AG04449 (cell line): ENCODE measurements around the gene CACNA1H.

Experiments used
- CTCF ChIA-PET: fragments of 350-600 bp; formaldehyde crosslinking; extraction: SDS; loops from one replicate; lab custom pipeline; 2021; ENCODE audit warnings: antibody characterized with exemption; lab: Yijun Ruan, JAX
- POLR2A ChIA-PET: fragments of 400-600, 350-600 bp; formaldehyde crosslinking; extraction: SDS; loops from one replicate; lab custom pipeline; 2020; ENCODE audit warnings: antibody characterized with exemption, inconsistent platforms; lab: Yijun Ruan, JAX
- DNase-seq: peaks from one replicate; pipeline ENCODE4 v3.0.0-alpha.2; 2010; ENCODE audit warnings: low read depth, low spot score
- H3K4me3 ChIP-seq: 2 replicates; pipeline ENCODE4 v1.5.1; 2011; ENCODE audit warnings: low read depth, mild to moderate bottlenecking, control low read depth, low read length
- CTCF ChIP-seq: IDR thresholded peaks from one replicate; pipeline ENCODE4 v1.5.1; 2011; ENCODE audit warnings: mild to moderate bottlenecking, moderate library complexity, low read length, control low read depth, inconsistent platforms; ENCODE audit not compliant: insufficient read depth; ENCODE audit errors: missing control alignments

The CACNA1H gene

GRCh38 chr16:1149101-1149636, 3.7 kb upstream of the CACNA1H start:
- no peak for TF ChIP-seq CTCF
- POLR2A ChIA-PET, result no interaction called here
- DNase-seq, result no peak
- H3K4me3 ChIP-seq, result no peak overlapping the region
- CTCF ChIA-PET, result no interaction called here

DNA sequence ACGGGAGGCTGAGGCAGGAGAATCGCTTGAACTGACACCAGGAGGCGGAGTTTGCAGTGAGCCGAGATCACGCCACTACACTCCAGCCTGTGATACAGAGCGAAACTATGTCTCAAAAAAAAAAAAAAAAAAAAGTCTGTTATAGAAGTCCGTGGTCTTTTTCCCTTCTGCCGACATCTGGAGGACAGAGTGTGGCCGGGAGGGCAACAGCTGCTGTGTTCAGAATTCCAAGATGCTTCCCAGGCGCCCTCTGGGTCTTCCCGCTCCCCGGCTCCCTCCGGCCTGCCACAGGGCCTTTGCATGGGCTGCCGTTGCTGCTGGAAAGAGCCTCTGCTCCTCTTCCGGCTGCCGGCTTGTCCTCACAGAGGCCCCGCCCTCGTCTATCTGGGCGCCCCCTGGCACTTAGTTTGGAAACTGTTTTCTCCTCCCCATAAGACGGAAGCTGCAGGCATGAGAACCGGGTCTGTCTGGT, 2.4 kb upstream of the CACNA1H start:
- no peak for TF ChIP-seq CTCF
- POLR2A ChIA-PET, result no interaction called here

DNA sequence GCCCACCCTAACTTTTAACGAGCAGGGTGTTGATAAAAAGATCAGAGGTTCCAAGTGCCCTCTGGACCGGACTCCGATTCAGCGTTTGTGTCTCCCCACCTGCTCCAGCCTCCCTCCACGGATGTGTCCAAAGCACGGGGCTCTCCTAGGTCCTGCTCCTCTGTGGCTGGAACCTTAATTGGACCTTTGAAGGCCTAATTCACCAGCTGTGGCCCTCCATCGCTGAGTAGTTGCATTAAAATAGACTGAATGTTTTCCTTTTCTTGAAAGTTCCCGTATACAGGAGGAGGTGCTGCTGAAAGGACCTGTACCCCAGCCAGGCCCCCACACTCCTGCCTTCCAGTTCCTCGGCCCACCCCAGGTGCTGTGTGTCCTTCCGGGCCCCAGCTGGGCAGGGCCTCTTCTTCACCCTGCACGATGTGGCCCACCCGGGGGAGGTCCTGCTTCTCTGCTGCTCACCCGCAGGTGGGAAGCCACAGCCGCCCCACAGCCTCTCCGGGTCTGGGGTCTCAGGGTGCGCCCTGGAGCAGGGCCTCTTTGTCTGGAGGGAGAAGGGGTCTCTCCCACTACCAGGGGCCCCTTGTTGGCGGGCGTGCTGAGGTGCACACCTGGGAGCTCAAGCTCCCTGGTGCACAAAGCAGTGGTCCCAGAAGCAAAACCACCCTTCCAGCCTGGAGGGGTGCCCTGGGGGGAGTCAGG, 1.3 kb upstream of the CACNA1H start:
- H3K4me3 ChIP-seq, result no peak overlapping the region
- POLR2A ChIA-PET, result no interaction called here

More for the DNA sequence above, 2.4 kb upstream of the CACNA1H start:
- no peak overlapping the region for H3K4me3 ChIP-seq
- CTCF ChIA-PET, result interaction anchor here (0.9 to 1.3 kb wide), 3 partner anchors 11 to 44 kb away, joined by 3 to 4 read pairs (median 3); no protein-coding TSS in a partner anchor
- DNase-seq, result no peak

GRCh38 chr16:1152123-1152638, 725 bp upstream of the CACNA1H start:
- TF ChIP-seq CTCF, result no peak
- no peak for DNase-seq
- ChIA-PET CTCF (no interaction called here), POLR2A (no interaction called here)
- H3K4me3 ChIP-seq, result no peak overlapping the region

More for the DNA sequence above, 1.3 kb upstream of the CACNA1H start:
- DNase-seq, result no peak
- no peak for TF ChIP-seq CTCF
- CTCF ChIA-PET, result interaction anchor here (0.9 to 1.3 kb wide), 2 partner anchors 33 to 42 kb away, joined by 3 to 4 read pairs; no protein-coding TSS in a partner anchor

- TF ChIP-seq CTCF, result no peak
- DNase-seq, result no peak
- ChIA-PET CTCF (no interaction called here), POLR2A (no interaction called here)
- no peak overlapping the region for H3K4me3 ChIP-seq
Measured at GRCh38 chr16:1153480-1154160, 714 bp downstream of the CACNA1H start.
